Keratinocyte (primary cell): ENCODE data around the gene FIGN.

Source experiments
- CTCF ChIP-seq, 3 experiments: IDR thresholded peaks in 1 of 3; conservative IDR thresholded peaks in 1 of 3; optimal IDR thresholded peaks in 1 of 3; 2 replicates in 2 of 3; 3 replicates in 1 of 3; pipeline versions ENCODE3 to v1.5.1; 2011; ENCODE audit warnings: low read length in 3 of 3, mild to moderate bottlenecking in 3 of 3, moderate library complexity in 2 of 3, control low read depth in 1 of 3, inconsistent platforms in 1 of 3; ENCODE audit not compliant: insufficient read depth in 2 of 3; ENCODE audit errors: extremely low read depth in 1 of 3
- EZH2 ChIP-seq: IDR thresholded peaks from one replicate; pipeline ENCODE4 v1.6.1; 2012; ENCODE audit warnings: inconsistent platforms, mild to moderate bottlenecking, low read length, moderate library complexity

- TF ChIP-seq CTCF (optimal IDR thresholded peaks at IDR 0.05 in 1 of 3, IDR thresholded peaks at IDR 0.05 in 1 of 3, conservative IDR thresholded peaks at IDR 0.05 in 1 of 3; ENCODE audit: extremely low read depth in 1 of 3, insufficient read depth in 2 of 3, low read length in 3 of 3) (no peak), EZH2 (no peak)
Observed at GRCh38 chr2:163737190-163737439, 1.3 kb upstream of the FIGN start.
